HEK293 (cell line): Measurements from ENCODE around the gene RBP4.

Experiments
- CTCF ChIA-PET: fragments of 350-600 bp; formaldehyde crosslinking; extraction: SDS; loops from one replicate; lab custom pipeline; 2021; ENCODE audit warnings: antibody characterized with exemption; lab: Yijun Ruan, JAX
- POLR2A ChIA-PET: fragments of 300-600 bp; formaldehyde crosslinking; extraction: SDS; loops from one replicate; lab custom pipeline; 2020; ENCODE audit warnings: antibody characterized with exemption, inconsistent platforms; lab: Yijun Ruan, JAX
- H3K27ac ChIP-seq: fragments of 200-500 bp; sonication (Bioruptor generic); 2 replicates; pipeline ENCODE4 v1.5.1; 2014; ENCODE audit warnings: low read depth, low read length, control low read depth, inconsistent platforms; ENCODE audit errors: extremely low read depth
- H3K36me3 ChIP-seq, 2 experiments: fragments of 200-500 bp in 1 of 2; sonication (Bioruptor generic) in 1 of 2; 1 replicate in 1 of 2; 2 replicates in 1 of 2; pipeline ENCODE4 v1.5.1; 2014 to 2017; ENCODE audit warnings: inconsistent platforms in 2 of 2, low read length in 2 of 2; ENCODE audit not compliant: control insufficient read depth in 2 of 2, insufficient read depth in 1 of 2
- H3K4me1 ChIP-seq: fragments of 200-500 bp; sonication (Bioruptor generic); 2 replicates; pipeline ENCODE4 v1.5.1; 2014; ENCODE audit warnings: mild to moderate bottlenecking, low read length, inconsistent platforms; ENCODE audit not compliant: control insufficient read depth, insufficient read depth
- H3K4me3 ChIP-seq: 2 replicates; pipeline ENCODE4 v1.5.1; 2011; ENCODE audit warnings: low read depth, mild to moderate bottlenecking, control low read depth, low read length, moderate library complexity
- H3K9me3 ChIP-seq: fragments of 200-500 bp; sonication (Bioruptor generic); 2 replicates; pipeline ENCODE4 v1.5.1; 2014; ENCODE audit warnings: low read depth, low read length, inconsistent platforms; ENCODE audit not compliant: control insufficient read depth, insufficient read depth
- BCL11B ChIP-seq: fragments of 450-650 bp; formaldehyde crosslinking; IDR thresholded peaks from 2 replicates; pipeline ENCODE4 v1.5.1; 2016; ENCODE audit warnings: low read depth, missing biosample characterization, missing genetic modification characterization
- ZBTB44 ChIP-seq: fragments of 450-650 bp; IDR thresholded peaks from 2 replicates; pipeline ENCODE4 v1.5.1; 2018; ENCODE audit warnings: missing biosample characterization, mild to moderate bottlenecking, missing genetic modification characterization
- ZNF121 ChIP-seq: fragments of 450-650 bp; formaldehyde crosslinking; IDR thresholded peaks from 2 replicates; pipeline ENCODE4 v1.5.1; 2016; ENCODE audit warnings: missing biosample characterization, missing genetic modification characterization
- ZNF184 ChIP-seq: fragments of 450-650 bp; IDR thresholded peaks from 2 replicates; pipeline ENCODE4 v1.5.1; 2018; ENCODE audit warnings: missing biosample characterization, mild to moderate bottlenecking, missing genetic modification characterization
- ZNF274 ChIP-seq, 2 experiments: fragments of 200-500 bp in 1 of 2; fragments of 450-650 bp in 1 of 2; sonication (Bioruptor generic) in 1 of 2; formaldehyde crosslinking in 1 of 2; IDR thresholded peaks; 2 replicates each; pipeline versions ENCODE4 v1.5.1 to v1.6.1; 2014 to 2016; ENCODE audit warnings: borderline replicate concordance in 1 of 2, inconsistent platforms in 1 of 2, low read length in 1 of 2, missing biosample characterization in 1 of 2, missing genetic modification characterization in 1 of 2
- ZNF404 ChIP-seq: fragments of 450-650 bp; formaldehyde crosslinking; IDR thresholded peaks from 2 replicates; pipeline ENCODE4 v1.5.1; 2017; ENCODE audit warnings: missing biosample characterization, missing genetic modification characterization
- ZNF488 ChIP-seq: fragments of 450-650 bp; formaldehyde crosslinking; IDR thresholded peaks from 2 replicates; pipeline ENCODE4 v1.5.1; 2016; ENCODE audit warnings: missing biosample characterization, missing genetic modification characterization
- ZNF560 ChIP-seq: fragments of 450-650 bp; formaldehyde crosslinking; IDR thresholded peaks from 2 replicates; pipeline ENCODE4 v1.5.1; 2017; ENCODE audit warnings: missing biosample characterization, missing genetic modification characterization, borderline replicate concordance
- ZNF580 ChIP-seq: fragments of 450-650 bp; formaldehyde crosslinking; IDR thresholded peaks from 2 replicates; pipeline ENCODE4 v1.5.1; 2016; ENCODE audit warnings: missing biosample characterization, missing genetic modification characterization
- ZNF585B ChIP-seq: fragments of 450-650 bp; formaldehyde crosslinking; IDR thresholded peaks from 2 replicates; pipeline ENCODE4 v1.5.1; 2016; ENCODE audit warnings: missing biosample characterization, missing genetic modification characterization
- ZNF596 ChIP-seq: fragments of 450-650 bp; IDR thresholded peaks from 2 replicates; pipeline ENCODE4 v1.5.0; 2018; ENCODE audit warnings: missing biosample characterization, mild to moderate bottlenecking, missing genetic modification characterization, moderate library complexity
- ZNF701 ChIP-seq: fragments of 450-650 bp; formaldehyde crosslinking; IDR thresholded peaks from 2 replicates; pipeline ENCODE4 v1.5.1; 2016; ENCODE audit warnings: missing biosample characterization, missing genetic modification characterization
- ZNF777 ChIP-seq: fragments of 450-650 bp; formaldehyde crosslinking; IDR thresholded peaks from 2 replicates; pipeline ENCODE4 v1.5.1; 2017; ENCODE audit warnings: missing biosample characterization, missing genetic modification characterization, borderline replicate concordance
- TF ChIP-seq, protein P1 (sequence below): fragments of 450-650 bp; formaldehyde crosslinking; conservative IDR thresholded peaks from 2 replicates; pipeline ENCODE4 v1.5.1; 2016; ENCODE audit warnings: low read depth, missing biosample characterization, missing genetic modification characterization
- TF ChIP-seq, protein P2 (sequence below): fragments of 450-650 bp; formaldehyde crosslinking; IDR thresholded peaks from 2 replicates; pipeline ENCODE4 v1.5.1; 2016; ENCODE audit warnings: missing biosample characterization, missing genetic modification characterization

Gene RBP4

DNA sequence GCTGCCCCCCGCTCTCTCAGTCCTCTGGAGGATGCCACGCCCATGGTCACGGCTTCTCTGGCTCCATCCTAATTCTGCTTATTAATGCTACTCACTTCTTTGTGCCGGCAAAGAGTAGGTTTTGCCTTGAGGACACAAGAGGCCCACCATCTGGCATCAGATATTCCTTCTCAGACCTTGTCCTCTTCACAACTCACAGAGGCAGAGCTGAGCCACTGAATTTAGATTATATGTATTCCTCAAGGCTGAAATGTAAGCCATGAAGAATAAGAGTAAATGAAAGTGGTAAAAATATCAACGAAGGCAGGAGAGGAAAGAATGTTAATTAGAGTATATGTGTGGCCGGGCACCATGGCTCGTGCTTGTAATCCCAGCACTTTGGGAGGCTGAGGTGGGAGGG, 6.5 kb downstream of the RBP4 start:
- Histone ChIP-seq H3K27ac (no peak overlapping the region), H3K9me3 (no peaks in the 10 kb centered on the region), H3K4me1 (no peaks in the 10 kb centered on the region), H3K36me3 (no peaks in the 10 kb centered on the region), H3K4me3 (no peak overlapping the region)
- ChIA-PET POLR2A (no interaction called here), CTCF (no interaction called here)
- no peak for TF ChIP-seq ZNF488 (tag by site-specific recombination)
- no peak for TF ChIP-seq ZNF404

DNA sequence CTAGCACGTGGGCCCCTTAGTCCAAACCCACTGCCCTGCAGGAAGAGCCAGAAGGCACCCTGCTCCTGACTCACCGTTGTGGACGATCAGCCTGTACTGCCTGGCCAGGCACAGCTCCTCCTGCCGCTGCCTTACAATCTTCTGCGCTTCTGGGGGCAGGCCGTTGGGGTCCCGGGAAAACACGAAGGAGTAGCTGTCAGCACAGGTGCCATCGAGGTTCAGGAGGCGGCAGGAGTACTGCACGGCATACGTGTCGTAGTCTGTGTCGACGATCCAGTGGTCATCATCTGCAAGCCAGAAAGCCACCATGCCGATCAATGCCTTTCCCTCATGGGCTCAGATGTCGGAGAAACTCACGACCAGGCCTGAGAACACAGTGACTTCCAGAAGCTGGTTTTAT, 7.3 kb downstream of the RBP4 start:
- H3K4me1 ChIP-seq = no peaks in the 10 kb centered on the region
- no peak for TF ChIP-seq ZNF777 (tag by site-specific recombination)
- no peak for TF ChIP-seq ZBTB44 (tag by site-specific recombination)
- no peak for TF ChIP-seq ZNF580 (tag by site-specific recombination)
- TF ChIP-seq, protein P1, sequence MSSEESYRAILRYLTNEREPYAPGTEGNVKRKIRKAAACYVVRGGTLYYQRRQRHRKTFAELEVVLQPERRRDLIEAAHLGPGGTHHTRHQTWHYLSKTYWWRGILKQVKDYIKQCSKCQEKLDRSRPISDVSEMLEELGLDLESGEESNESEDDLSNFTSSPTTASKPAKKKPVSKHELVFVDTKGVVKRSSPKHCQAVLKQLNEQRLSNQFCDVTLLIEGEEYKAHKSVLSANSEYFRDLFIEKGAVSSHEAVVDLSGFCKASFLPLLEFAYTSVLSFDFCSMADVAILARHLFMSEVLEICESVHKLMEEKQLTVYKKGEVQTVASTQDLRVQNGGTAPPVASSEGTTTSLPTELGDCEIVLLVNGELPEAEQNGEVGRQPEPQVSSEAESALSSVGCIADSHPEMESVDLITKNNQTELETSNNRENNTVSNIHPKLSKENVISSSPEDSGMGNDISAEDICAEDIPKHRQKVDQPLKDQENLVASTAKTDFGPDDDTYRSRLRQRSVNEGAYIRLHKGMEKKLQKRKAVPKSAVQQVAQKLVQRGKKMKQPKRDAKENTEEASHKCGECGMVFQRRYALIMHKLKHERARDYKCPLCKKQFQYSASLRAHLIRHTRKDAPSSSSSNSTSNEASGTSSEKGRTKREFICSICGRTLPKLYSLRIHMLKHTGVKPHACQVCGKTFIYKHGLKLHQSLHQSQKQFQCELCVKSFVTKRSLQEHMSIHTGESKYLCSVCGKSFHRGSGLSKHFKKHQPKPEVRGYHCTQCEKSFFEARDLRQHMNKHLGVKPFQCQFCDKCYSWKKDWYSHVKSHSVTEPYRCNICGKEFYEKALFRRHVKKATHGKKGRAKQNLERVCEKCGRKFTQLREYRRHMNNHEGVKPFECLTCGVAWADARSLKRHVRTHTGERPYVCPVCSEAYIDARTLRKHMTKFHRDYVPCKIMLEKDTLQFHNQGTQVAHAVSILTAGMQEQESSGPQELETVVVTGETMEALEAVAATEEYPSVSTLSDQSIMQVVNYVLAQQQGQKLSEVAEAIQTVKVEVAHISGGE = no peak
- TF ChIP-seq ZNF184 (tag by site-specific recombination) = no peak
- TF ChIP-seq ZNF274 (IDR thresholded peaks at IDR 0.05; ENCODE audit: low read length) = no peak
- no peak for TF ChIP-seq ZNF274 (tag by site-specific recombination; IDR thresholded peaks at IDR 0.05; ENCODE audit: borderline replicate concordance)
- TF ChIP-seq, protein P2, sequence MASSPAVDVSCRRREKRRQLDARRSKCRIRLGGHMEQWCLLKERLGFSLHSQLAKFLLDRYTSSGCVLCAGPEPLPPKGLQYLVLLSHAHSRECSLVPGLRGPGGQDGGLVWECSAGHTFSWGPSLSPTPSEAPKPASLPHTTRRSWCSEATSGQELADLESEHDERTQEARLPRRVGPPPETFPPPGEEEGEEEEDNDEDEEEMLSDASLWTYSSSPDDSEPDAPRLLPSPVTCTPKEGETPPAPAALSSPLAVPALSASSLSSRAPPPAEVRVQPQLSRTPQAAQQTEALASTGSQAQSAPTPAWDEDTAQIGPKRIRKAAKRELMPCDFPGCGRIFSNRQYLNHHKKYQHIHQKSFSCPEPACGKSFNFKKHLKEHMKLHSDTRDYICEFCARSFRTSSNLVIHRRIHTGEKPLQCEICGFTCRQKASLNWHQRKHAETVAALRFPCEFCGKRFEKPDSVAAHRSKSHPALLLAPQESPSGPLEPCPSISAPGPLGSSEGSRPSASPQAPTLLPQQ (tag by site-specific recombination) = no peak
- TF ChIP-seq BCL11B (tag by site-specific recombination) = no peak
- TF ChIP-seq ZNF560 (tag by site-specific recombination) = no peak
- TF ChIP-seq ZNF596 (tag by site-specific recombination) = no peak
- TF ChIP-seq ZNF585B = no peak
- TF ChIP-seq ZNF121 (tag by site-specific recombination) = no peak
- TF ChIP-seq ZNF701 (tag by site-specific recombination) = no peak
- ChIA-PET CTCF (no interaction called here), POLR2A (no interaction called here)
- H3K27ac ChIP-seq = no peak overlapping the region
- H3K36me3 ChIP-seq = no peaks in the 10 kb centered on the region
- H3K9me3 ChIP-seq = no peaks in the 10 kb centered on the region
- H3K4me3 ChIP-seq = no peak overlapping the region
